ENCODE data around the gene ATF1.
"Not testable (repeated sequence)": the region's sequence is repeated elsewhere in the genome, so short reads cannot be mapped to it uniquely, and the experiment has no call there.

The ATF1 gene

GRCh38 chr12:50753232-50753769, 10.6 kb upstream of the ATF1 start:
- DNase-seq = no peak

GRCh38 chr12:50764286-50765094, 589 bp downstream of the ATF1 start:
- peak; percentile 46 for DNase-seq

- DNase-seq = peak; percentile 65
Observed at GRCh38 chr12:50765095-50765911, 1.4 kb downstream of the ATF1 start.

GRCh38 chr12:50768391-50768790, 4.5 kb downstream of the ATF1 start:
- no peak for DNase-seq

- DNase-seq = not testable (repeated sequence)
Observed at GRCh38 chr12:50768813-50769212, 4.9 kb downstream of the ATF1 start.

GRCh38 chr12:50771409-50771808, 7.5 kb downstream of the ATF1 start:
- DNase-seq = no peak

- DNase-seq = no peak
Observed at GRCh38 chr12:50772470-50772869, 8.6 kb downstream of the ATF1 start.

GRCh38 chr12:50772877-50773276, 9.0 kb downstream of the ATF1 start:
- DNase-seq = no peak

GRCh38 chr12:50775251-50775650, 11.3 kb downstream of the ATF1 start:
- DNase-seq = no peak

GRCh38 chr12:50776749-50777728, 13.1 kb downstream of the ATF1 start:
- DNase-seq = no peak

- no peak for DNase-seq
Observed at GRCh38 chr12:50778663-50779590, 15.0 kb downstream of the ATF1 start.

- DNase-seq = no peak
Observed at GRCh38 chr12:50780013-50780412, 16.1 kb downstream of the ATF1 start.

GRCh38 chr12:50784501-50784900, 20.6 kb downstream of the ATF1 start:
- DNase-seq = no peak

- no peak for DNase-seq
Observed at GRCh38 chr12:50785406-50786001, 21.6 kb downstream of the ATF1 start.

GRCh38 chr12:50786498-50787231, 22.8 kb downstream of the ATF1 start:
- DNase-seq = no peak

GRCh38 chr12:50787618-50788017, 23.7 kb downstream of the ATF1 start:
- no peak for DNase-seq

GRCh38 chr12:50788561-50788960, 24.7 kb downstream of the ATF1 start:
- no peak for DNase-seq

GRCh38 chr12:50790081-50790480, 26.2 kb downstream of the ATF1 start:
- DNase-seq = no peak

GRCh38 chr12:50799908-50800307, 36.0 kb downstream of the ATF1 start:
- DNase-seq = peak; percentile 6

- no peak for DNase-seq
Observed at GRCh38 chr12:50803230-50803875, 39.5 kb downstream of the ATF1 start.

All from inflammatory macrophage treated with lipopolysaccharide for 4 hours (primary cell).